Effector memory CD8-positive, alpha-beta T cell (primary cell): ENCODE data around the gene CDK11B.
A peak's percentile ranks its signal among the peaks of the same experiment; 100 is the strongest.
"Not testable (repeated sequence)": the region's sequence is repeated elsewhere in the genome, so short reads cannot be mapped to it uniquely, and the experiment has no call there.

Source experiments
- ATAC-seq: fragments of 150-1000 bp; cut with Tn5 transposase; replicated peaks from 2 replicates; pipeline ENCODE4 v1.10.0; 2021; ENCODE audit warnings: mild to moderate bottlenecking, moderate library complexity
- DNase-seq, 3 experiments: peaks; one replicate each; pipeline ENCODE4 v3.0.0; 2021
- H3K27ac Mint-ChIP-seq, 2 donors: one replicate each; pipeline ENCODE4 v1.8.0; 2022; ENCODE audit warnings: mild to moderate bottlenecking in 2 of 2, mixed read lengths in 2 of 2, moderate library complexity in 2 of 2
- H3K27me3 Mint-ChIP-seq, 2 donors: one replicate each; pipeline ENCODE4 v1.8.0; 2022; ENCODE audit warnings: mixed read lengths in 2 of 2
- H3K36me3 Mint-ChIP-seq: one replicate; pipeline ENCODE4 v1.8.0; 2022; ENCODE audit warnings: mild to moderate bottlenecking, moderate library complexity, mixed read lengths; ENCODE audit not compliant: insufficient read depth
- H3K4me1 Mint-ChIP-seq, 2 donors: one replicate each; pipeline ENCODE4 v1.8.0; 2022; ENCODE audit warnings: low read depth in 2 of 2, mixed read lengths in 2 of 2
- H3K4me3 Mint-ChIP-seq, 2 donors: one replicate each; pipeline ENCODE4 v1.8.0; 2022; ENCODE audit warnings: mild to moderate bottlenecking in 2 of 2, mixed read lengths in 2 of 2, moderate library complexity in 2 of 2
- H3K9me3 Mint-ChIP-seq, 2 donors: one replicate each; pipeline ENCODE4 v1.8.0; 2022; ENCODE audit warnings: mixed read lengths in 2 of 2

Gene CDK11B

GRCh38 chr1:1662392-1662791 is 3.6 kb upstream of the CDK11B start:
- H3K4me1 Mint-ChIP-seq, H3K27me3 Mint-ChIP-seq, H3K27ac Mint-ChIP-seq, ATAC-seq, H3K4me3 Mint-ChIP-seq, DNase-seq, H3K9me3 Mint-ChIP-seq: not testable (repeated sequence)
- peaks cover 36% of the 10 kb centered on the region for H3K36me3 Mint-ChIP-seq

GRCh38 chr1:1648265-1648664 is 10.5 kb downstream of the CDK11B start:
- Mint-ChIP-seq H3K36me3 (peaks cover 68% of the 10 kb centered on the region), H3K27ac (peak overlapping the region; percentile 2 to 46)
- H3K27me3 Mint-ChIP-seq, ATAC-seq, H3K4me3 Mint-ChIP-seq, DNase-seq, H3K4me1 Mint-ChIP-seq, H3K9me3 Mint-ChIP-seq: not testable (repeated sequence)

DNA sequence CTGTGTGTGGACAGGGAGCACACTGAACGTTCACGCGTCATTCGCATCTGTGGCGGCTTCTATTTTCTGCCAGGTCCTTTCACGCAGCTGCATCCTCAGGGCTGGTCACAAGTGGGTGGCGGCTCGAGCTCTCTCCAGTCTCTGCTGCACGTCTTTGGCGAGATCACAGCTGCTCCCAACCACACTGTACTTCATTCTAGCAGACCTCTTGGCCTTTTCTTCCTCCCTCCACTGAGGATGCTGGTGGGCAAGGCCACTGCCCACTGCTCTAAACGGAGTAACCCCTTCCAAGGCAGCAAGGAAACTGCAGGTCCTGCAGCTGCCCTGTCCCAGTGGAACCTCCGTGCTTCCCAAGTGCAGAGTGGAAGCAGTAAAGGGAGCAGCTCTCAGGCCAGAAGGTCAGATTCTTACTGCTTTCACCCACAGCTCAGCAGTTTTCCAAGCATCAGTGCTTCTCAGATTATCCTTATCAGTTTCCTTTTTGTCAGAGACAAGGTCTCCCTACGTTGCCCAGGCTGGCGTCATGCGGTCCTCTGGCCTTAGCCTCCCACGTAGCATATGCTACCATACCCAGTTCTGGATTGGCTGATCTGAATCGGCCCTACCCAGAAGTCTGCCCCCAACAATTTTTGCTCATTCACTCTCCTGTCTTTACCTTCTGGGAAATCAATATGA is 11.1 kb downstream of the CDK11B start:
- peaks cover 62% of the 10 kb centered on the region for H3K36me3 Mint-ChIP-seq
- DNase-seq, H3K4me1 Mint-ChIP-seq, H3K27me3 Mint-ChIP-seq, H3K4me3 Mint-ChIP-seq, H3K9me3 Mint-ChIP-seq, ATAC-seq: not testable (repeated sequence)
- peak overlapping the region in 1 of 2 donors; percentile 2 for H3K27ac Mint-ChIP-seq

DNA sequence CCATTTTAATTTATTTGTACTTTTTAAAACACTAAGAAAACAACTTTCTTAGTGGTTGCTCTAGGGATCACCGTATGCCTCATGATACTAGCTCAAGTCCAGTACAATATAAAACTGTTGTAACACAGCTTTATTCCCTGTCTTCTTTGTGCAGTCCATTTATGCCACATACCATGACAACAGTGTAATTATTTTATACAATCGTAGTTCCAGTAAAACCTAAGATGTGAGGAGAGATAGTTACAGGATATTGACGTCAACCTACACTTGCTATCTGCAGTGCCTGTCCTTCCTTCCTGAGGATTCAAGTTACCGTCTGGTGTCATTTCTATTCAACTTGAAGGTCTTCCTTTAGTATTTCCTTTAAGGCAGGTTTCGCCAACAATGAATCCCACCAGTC is 12.5 kb downstream of the CDK11B start:
- not testable (repeated sequence) for ATAC-seq, H3K27ac Mint-ChIP-seq, H3K9me3 Mint-ChIP-seq

GRCh38 chr1:1640711-1641461 is 17.9 kb downstream of the CDK11B start:
- not testable (repeated sequence) for H3K27me3 Mint-ChIP-seq, H3K9me3 Mint-ChIP-seq, ATAC-seq, H3K4me3 Mint-ChIP-seq, H3K27ac Mint-ChIP-seq, DNase-seq, H3K4me1 Mint-ChIP-seq
- peaks cover 14% of the 10 kb centered on the region for H3K36me3 Mint-ChIP-seq

More for the DNA sequence above, 12.5 kb downstream of the CDK11B start:
- H3K4me1 Mint-ChIP-seq, DNase-seq, H3K4me3 Mint-ChIP-seq, H3K27me3 Mint-ChIP-seq: not testable (repeated sequence)
- peaks cover 52% of the 10 kb centered on the region for H3K36me3 Mint-ChIP-seq

- ATAC-seq, H3K4me1 Mint-ChIP-seq, H3K4me3 Mint-ChIP-seq, H3K27ac Mint-ChIP-seq, DNase-seq, H3K27me3 Mint-ChIP-seq, H3K9me3 Mint-ChIP-seq: not testable (repeated sequence)
- peaks cover 11% of the 10 kb centered on the region for H3K36me3 Mint-ChIP-seq
Measured at GRCh38 chr1:1640081-1640480, 18.7 kb downstream of the CDK11B start.

DNA sequence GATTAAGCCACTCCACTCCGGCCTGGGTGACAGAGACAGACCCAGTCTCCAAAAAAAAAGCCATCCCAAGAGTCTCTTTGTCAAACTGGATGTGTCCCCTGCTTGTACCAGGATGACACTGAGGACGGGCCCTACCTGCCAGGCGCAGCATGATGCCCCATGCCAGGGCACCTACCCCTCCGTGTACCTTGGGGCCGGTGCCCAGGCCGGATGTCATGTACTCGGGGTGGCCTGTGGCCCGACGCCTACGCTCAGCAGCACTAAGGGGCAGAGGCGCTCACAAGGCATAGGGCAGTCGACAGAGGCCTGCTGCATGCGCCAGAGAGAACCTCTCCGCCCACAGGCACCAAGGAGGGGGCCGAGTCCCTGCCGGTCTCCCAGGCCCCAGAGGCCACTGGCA is 19.4 kb downstream of the CDK11B start:
- not testable (repeated sequence) for ATAC-seq, H3K27me3 Mint-ChIP-seq, H3K9me3 Mint-ChIP-seq, H3K4me3 Mint-ChIP-seq, H3K4me1 Mint-ChIP-seq, DNase-seq, H3K27ac Mint-ChIP-seq
- H3K36me3 Mint-ChIP-seq = peaks cover 11% of the 10 kb centered on the region

DNA sequence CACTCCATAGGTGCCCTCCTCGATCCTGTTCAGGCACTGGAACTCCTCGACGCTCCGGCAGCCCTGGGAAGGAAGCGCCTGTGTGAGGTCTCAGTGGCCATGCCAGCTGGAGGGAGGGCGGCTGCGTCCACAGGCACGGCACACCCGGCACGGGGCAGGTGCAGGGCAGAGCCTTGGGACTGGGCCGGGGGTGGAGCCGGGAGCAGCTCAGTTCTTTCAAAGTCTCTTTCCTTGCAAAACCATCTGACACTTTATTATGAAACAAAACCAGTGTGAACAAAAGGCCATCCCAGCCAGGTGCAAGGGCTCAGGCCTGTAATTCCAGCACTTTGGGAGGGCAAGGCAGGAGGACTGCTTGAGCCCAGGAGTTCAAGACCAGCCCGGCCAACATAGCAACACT is 20.3 kb downstream of the CDK11B start:
- not testable (repeated sequence) for H3K27ac Mint-ChIP-seq, H3K4me3 Mint-ChIP-seq, DNase-seq, H3K9me3 Mint-ChIP-seq, H3K27me3 Mint-ChIP-seq, H3K4me1 Mint-ChIP-seq, ATAC-seq
- H3K36me3 Mint-ChIP-seq = peaks cover 11% of the 10 kb centered on the region

DNA sequence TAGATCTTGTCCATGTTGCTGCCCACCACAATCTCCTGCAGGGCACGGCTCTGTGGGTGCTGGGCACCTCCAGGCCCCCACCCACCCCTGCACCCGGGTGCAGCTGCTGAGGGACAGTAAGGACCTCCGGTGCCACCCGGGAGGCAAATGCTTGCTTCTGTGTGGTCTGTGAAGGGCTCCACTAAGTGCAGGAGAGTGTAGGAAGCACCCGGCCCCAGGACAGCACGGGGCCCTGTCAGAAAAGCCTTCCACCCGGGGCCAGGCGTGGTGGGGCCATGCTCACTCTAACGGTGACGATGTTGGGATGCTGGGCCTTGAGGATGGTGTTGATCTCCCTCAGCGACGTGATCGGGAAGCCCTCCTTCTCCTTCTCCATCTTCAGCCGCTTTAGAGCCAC is 21.3 kb downstream of the CDK11B start:
- peaks cover 11% of the 10 kb centered on the region for H3K36me3 Mint-ChIP-seq
- not testable (repeated sequence) for DNase-seq, H3K4me3 Mint-ChIP-seq, H3K4me1 Mint-ChIP-seq, H3K27ac Mint-ChIP-seq, ATAC-seq, H3K9me3 Mint-ChIP-seq, H3K27me3 Mint-ChIP-seq

GRCh38 chr1:1636621-1637478 is 22.0 kb downstream of the CDK11B start:
- not testable (repeated sequence) for H3K9me3 Mint-ChIP-seq, H3K4me3 Mint-ChIP-seq, H3K4me1 Mint-ChIP-seq, H3K27ac Mint-ChIP-seq, H3K27me3 Mint-ChIP-seq, ATAC-seq, DNase-seq
- H3K36me3 Mint-ChIP-seq = peaks cover 11% of the 10 kb centered on the region

DNA sequence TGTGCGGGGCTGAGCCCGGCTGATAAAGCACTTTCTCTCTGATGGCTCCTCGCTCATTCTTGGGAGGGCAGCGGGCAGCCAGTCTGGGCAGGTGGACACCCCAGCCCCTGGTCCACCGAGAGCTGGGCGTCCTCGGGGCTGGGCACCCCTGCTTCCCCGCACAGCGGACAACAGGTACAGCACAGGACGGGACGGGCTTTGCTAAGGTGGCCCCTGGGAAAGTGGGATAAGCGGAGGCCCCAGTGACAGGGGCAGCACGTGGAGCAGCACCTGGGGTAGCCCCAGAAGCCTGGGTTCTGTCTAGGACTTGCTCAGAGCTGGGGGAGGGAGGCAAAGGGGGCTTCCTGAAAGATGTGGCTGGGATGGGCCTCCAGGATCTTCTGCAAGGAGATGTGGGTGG is 24.2 kb downstream of the CDK11B start:
- H3K27me3 Mint-ChIP-seq, ATAC-seq, H3K9me3 Mint-ChIP-seq: not testable (repeated sequence)

DNA sequence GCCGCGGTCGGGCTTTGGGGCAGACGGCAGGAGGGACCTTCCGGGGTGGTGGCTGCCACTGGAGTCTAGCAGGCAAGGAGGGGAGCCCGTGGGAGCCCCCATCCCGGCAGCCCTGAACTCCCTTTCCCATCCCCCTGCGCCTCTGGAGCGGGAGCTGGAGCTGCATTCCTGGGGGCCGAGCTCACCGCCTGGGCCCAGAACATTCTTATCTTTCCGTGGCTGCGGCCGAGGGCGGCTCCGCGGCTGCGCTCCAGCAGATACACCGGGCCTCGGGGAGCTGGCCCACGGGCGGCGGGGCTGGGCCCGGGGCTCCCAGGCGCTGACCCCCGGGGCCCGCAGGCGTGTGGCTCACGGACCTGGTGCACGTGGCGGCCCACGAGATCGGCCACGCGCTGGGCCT is 25.4 kb downstream of the CDK11B start:
- H3K36me3 Mint-ChIP-seq = peaks cover 26% of the 10 kb centered on the region
- not testable (repeated sequence) for H3K27me3 Mint-ChIP-seq, H3K9me3 Mint-ChIP-seq, H3K27ac Mint-ChIP-seq, DNase-seq, H3K4me1 Mint-ChIP-seq, ATAC-seq, H3K4me3 Mint-ChIP-seq

More for the DNA sequence above, 24.2 kb downstream of the CDK11B start:
- H3K4me3 Mint-ChIP-seq, DNase-seq, H3K4me1 Mint-ChIP-seq, H3K27ac Mint-ChIP-seq: not testable (repeated sequence)
- peaks cover 22% of the 10 kb centered on the region for H3K36me3 Mint-ChIP-seq

GRCh38 chr1:1631782-1632420 is 26.9 kb downstream of the CDK11B start, which contains the start of gene MMP23B:
MMP23B (plus strand) TSS chr1:1632173; CDS start chr1:1632219, 46 bp downstream.
- peaks cover 2 to 3% of the 10 kb centered on the region in 2 donors for H3K4me1 Mint-ChIP-seq
- peak in 1 of 3 experiments; percentile 21 for DNase-seq
- no peak for ATAC-seq
- H3K36me3 Mint-ChIP-seq = peaks cover 30% of the 10 kb centered on the region
- no peaks in the 10 kb centered on the region for H3K27me3 Mint-ChIP-seq
- peak within 1 kb of the TSS; percentile 76 to 86 for H3K4me3 Mint-ChIP-seq
- peak within 1 kb of the TSS in 1 of 2 donors; percentile 85 for H3K27ac Mint-ChIP-seq
- H3K9me3 Mint-ChIP-seq = no peaks in the 10 kb centered on the region
